IMR-90 (cell line): ENCODE measurements around the gene PIK3CG. TPM values are rescaled to one million over a fixed set of nuclear protein-coding genes. Genes with fewer than 3 reads are reported as not detected.

Experiments used
- ATAC-seq: fragments of 200-7000 bp; cut with Tn5 transposase; 2 replicates; pipeline ENCODE4 v1.9.1; 2020; ENCODE audit warnings: low read depth, mild to moderate bottlenecking, moderate library complexity
- BruUV-seq: library from RNA; stranded (reverse); fragments of 400-500 nt; replicated peaks from 2 replicates; lab custom pipeline; 2021; lab: Mats Ljungman, UMichigan
- CTCF ChIA-PET: fragments of 300-600 bp; formaldehyde crosslinking; extraction: SDS; loops from one replicate; lab custom pipeline; 2021; ENCODE audit warnings: antibody characterized with exemption; lab: Yijun Ruan, JAX
- POLR2A ChIA-PET: fragments of 300-600 bp; sonication (Branson Sonifier 250); formaldehyde crosslinking; loops from one replicate; lab custom pipeline; 2022; ENCODE audit warnings: antibody characterized with exemption; ENCODE audit not compliant: unreplicated experiment; lab: Charles Lee
- DNase-seq: peaks from one replicate; pipeline ENCODE4 v3.0.0; 2013
- H2AFZ ChIP-seq: replicated peaks from 2 replicates; pipeline ENCODE3; 2013; ENCODE audit warnings: low read length, mild to moderate bottlenecking; ENCODE audit not compliant: poor library complexity
- H2AK5ac ChIP-seq: 2 replicates; pipeline ENCODE4 v1.6.1; 2013; ENCODE audit warnings: low read depth, low read length, inconsistent platforms
- H2AK9ac ChIP-seq: replicated peaks from 2 replicates; pipeline ENCODE3; 2013; ENCODE audit warnings: mild to moderate bottlenecking, low read depth, low read length, moderate library complexity; ENCODE audit not compliant: poor library complexity
- H2BK120ac ChIP-seq: 2 replicates; pipeline ENCODE4 v1.6.1; 2013; ENCODE audit warnings: low read depth, low read length, inconsistent platforms
- H2BK15ac ChIP-seq: 3 replicates; pipeline ENCODE4 v1.6.1; 2013; ENCODE audit warnings: low read depth, low read length, inconsistent platforms
- H2BK20ac ChIP-seq: 2 replicates; pipeline ENCODE4 v1.6.1; 2013; ENCODE audit warnings: low read depth, mild to moderate bottlenecking, inconsistent platforms, low read length, moderate library complexity
- H2BK5ac ChIP-seq: 2 replicates; pipeline ENCODE4 v1.6.1; 2013; ENCODE audit warnings: mild to moderate bottlenecking, low read depth, low read length, inconsistent platforms; ENCODE audit not compliant: poor library complexity, severe bottlenecking
- H3K14ac ChIP-seq: replicated peaks from 2 replicates; pipeline ENCODE4 v1.6.1; 2013; ENCODE audit warnings: low read depth, low read length, inconsistent platforms
- H3K18ac ChIP-seq: 2 replicates; pipeline ENCODE4 v1.6.1; 2013; ENCODE audit warnings: low read depth, low read length, control low read depth
- H3K23ac ChIP-seq: 2 replicates; pipeline ENCODE4 v1.6.1; 2013; ENCODE audit warnings: low read depth, low read length, inconsistent platforms
- H3K27ac ChIP-seq: 2 replicates; pipeline ENCODE4 v1.5.1; 2013; ENCODE audit warnings: mild to moderate bottlenecking, control low read depth, low read length; ENCODE audit not compliant: insufficient read depth
- H3K27me3 ChIP-seq: 2 replicates; pipeline ENCODE4 v1.6.1; 2013; ENCODE audit warnings: low read length; ENCODE audit not compliant: control insufficient read depth, insufficient read depth
- H3K36me3 ChIP-seq: 2 replicates; pipeline ENCODE4 v1.6.1; 2013; ENCODE audit warnings: low read length, mixed read lengths; ENCODE audit not compliant: control insufficient read depth, insufficient read depth
- H3K4ac ChIP-seq: 2 replicates; pipeline ENCODE4 v1.6.1; 2013; ENCODE audit warnings: low read depth, low read length, inconsistent platforms
- H3K4me1 ChIP-seq: 2 replicates; pipeline ENCODE4 v1.6.1; 2013; ENCODE audit warnings: low read length, mixed read lengths; ENCODE audit not compliant: control insufficient read depth, insufficient read depth
- H3K4me2 ChIP-seq: 2 replicates; pipeline ENCODE4 v1.6.1; 2013; ENCODE audit warnings: low read depth, mild to moderate bottlenecking, control low read depth, low read length, moderate library complexity
- H3K4me3 ChIP-seq: 2 replicates; pipeline ENCODE4 v1.5.1; 2013; ENCODE audit warnings: low read depth, mild to moderate bottlenecking, control low read depth, low read length, moderate library complexity; ENCODE audit not compliant: insufficient read depth
- H3K56ac ChIP-seq: 2 replicates; pipeline ENCODE4 v1.6.1; 2013; ENCODE audit warnings: low read length, inconsistent platforms; ENCODE audit not compliant: insufficient read depth; ENCODE audit errors: extremely low read depth
- H3K79me1 ChIP-seq, 2 experiments: 2 replicates each; pipeline ENCODE4 v1.6.1; 2013; ENCODE audit warnings: low read length in 2 of 2, inconsistent platforms in 1 of 2, low read depth in 1 of 2
- H3K9ac ChIP-seq: 2 replicates; pipeline ENCODE4 v1.6.1; 2013; ENCODE audit warnings: low read depth, low read length, control low read depth
- H3K9me1 ChIP-seq: 2 replicates; pipeline ENCODE4 v1.6.1; 2013; ENCODE audit warnings: low read length, inconsistent platforms; ENCODE audit not compliant: insufficient read depth
- H3K9me3 ChIP-seq: 2 replicates; pipeline ENCODE4 v1.6.1; 2013; ENCODE audit warnings: low read length; ENCODE audit not compliant: control insufficient read depth, insufficient read depth
- H4K20me1 ChIP-seq: 2 replicates; pipeline ENCODE4 v1.6.1; 2013; ENCODE audit warnings: low read length, inconsistent platforms; ENCODE audit not compliant: insufficient read depth
- H4K5ac ChIP-seq: 2 replicates; pipeline ENCODE4 v1.6.1; 2013; ENCODE audit warnings: mild to moderate bottlenecking, low read depth, low read length, control low read depth
- H4K8ac ChIP-seq, 2 experiments: 2 replicates each; pipeline ENCODE4 v1.6.1; 2013; ENCODE audit warnings: low read depth in 2 of 2, low read length in 2 of 2, control low read depth in 1 of 2, inconsistent platforms in 1 of 2
- H4K91ac ChIP-seq: 2 replicates; pipeline ENCODE4 v1.6.1; 2013; ENCODE audit warnings: low read depth, low read length, inconsistent platforms; ENCODE audit not compliant: insufficient read depth
- CEBPB ChIP-seq: IDR thresholded peaks from 2 replicates; pipeline ENCODE4 v1.6.1; 2012; ENCODE audit warnings: low read depth, low read length, improper control_type of control experiment
- CHD1 ChIP-seq: IDR thresholded peaks from 2 replicates; pipeline ENCODE4 v1.6.1; 2012; ENCODE audit warnings: low read depth, low read length, improper control_type of control experiment
- FOS ChIP-seq: fragments of 150-350 bp; IDR thresholded peaks from 2 replicates; pipeline ENCODE4 v1.6.1; 2016; ENCODE audit warnings: low read depth, low read length
- MAFK ChIP-seq: IDR thresholded peaks from 2 replicates; pipeline ENCODE4 v1.6.1; 2012; ENCODE audit warnings: low read depth, low read length, improper control_type of control experiment
- MAZ ChIP-seq: IDR thresholded peaks from 2 replicates; pipeline ENCODE4 v1.6.1; 2012; ENCODE audit warnings: low read depth, mild to moderate bottlenecking, low read length, improper control_type of control experiment, moderate library complexity, borderline replicate concordance
- MXI1 ChIP-seq: IDR thresholded peaks from 2 replicates; pipeline ENCODE4 v1.6.1; 2012; ENCODE audit warnings: low read depth, mild to moderate bottlenecking, low read length, moderate library complexity, borderline replicate concordance
- NFE2L2 ChIP-seq: fragments of 150-350 bp; IDR thresholded peaks from 2 replicates; pipeline ENCODE4 v1.6.1; 2016; ENCODE audit warnings: low read depth, mild to moderate bottlenecking, low read length
- POLR2A ChIP-seq: IDR thresholded peaks from 2 replicates; pipeline ENCODE4 v1.6.1; 2012; ENCODE audit warnings: mild to moderate bottlenecking, low read depth, low read length
- RAD21 ChIP-seq: IDR thresholded peaks from 2 replicates; pipeline ENCODE4 v1.6.1; 2012; ENCODE audit warnings: low read length, improper control_type of control experiment
- RCOR1 ChIP-seq: IDR thresholded peaks from 2 replicates; pipeline ENCODE4 v1.6.1; 2012; ENCODE audit warnings: mild to moderate bottlenecking, low read length, improper control_type of control experiment; ENCODE audit not compliant: insufficient replicate concordance
- SMC3 ChIP-seq: fragments of 150-350 bp; IDR thresholded peaks from 2 replicates; pipeline ENCODE4 v1.6.1; 2016; ENCODE audit warnings: low read depth, mild to moderate bottlenecking, antibody characterized with exemption, low read length, moderate library complexity
- WGBS, 2 experiments: methylation state at CpG; one replicate each; pipeline versions ENCODE4 v1.1.5 to v1.1.7; 2013; ENCODE audit warnings: missing lambda C conversion rate in 2 of 2; ENCODE audit not compliant: insufficient read length in 1 of 2; ENCODE audit errors: extremely low coverage in 2 of 2; 5-methylcytosine and 5-hydroxymethylcytosine counted together
- dilution Hi-C: fragments of 300-500 bp; cut with HindIII; formaldehyde crosslinking; loops from one replicate; pipeline ENCODE4 v1.14.3; 2018; ENCODE audit warnings: low sequenced_read_pairs; ENCODE audit not compliant: unreplicated experiment
- in situ Hi-C: fragments of 300-500 bp; cut with MboI; formaldehyde crosslinking; loops from 3 replicates; pipeline ENCODE4 v1.14.3; 2019; ENCODE audit warnings: low sequenced_read_pairs, inconsistent platforms, mixed read lengths
- intact Hi-C: fragments of 100-400 bp; cut with micrococcal nuclease; formaldehyde crosslinking; loops from 2 replicates; pipeline ENCODE4 v1.10.0; 2022
- polyA plus RNA-seq, 3 experiments: library from polyadenylated mRNA; depleted of rRNA; stranded (reverse); fragments of >200 nt; gene quantifications; 2 replicates each; pipeline ENCODE4 v1.2.3, GENCODE V29; 2012; ENCODE audit warnings: low replicate concordance in 1 of 3
- total RNA-seq: library from RNA; depleted of rRNA; stranded (reverse); fragments of >200 nt; gene quantifications from 2 replicates; pipeline ENCODE4 v1.2.3, GENCODE V29; 2012
- TF ChIP-seq, protein P1 (sequence below): fragments of 150-350 bp; IDR thresholded peaks from 2 replicates; pipeline ENCODE4 v1.6.1; 2016; ENCODE audit warnings: low read depth, mild to moderate bottlenecking, low read length, moderate library complexity, borderline replicate concordance
- TF ChIP-seq, protein P2 (sequence below): conservative IDR thresholded peaks from 2 replicates; pipeline ENCODE4 v1.5.1; 2012; ENCODE audit warnings: mild to moderate bottlenecking, low read depth, low read length, improper control_type of control experiment
- TF ChIP-seq, protein P3 (sequence below): fragments of 150-350 bp; IDR thresholded peaks from 2 replicates; pipeline ENCODE4 v1.6.1; 2017; ENCODE audit warnings: mild to moderate bottlenecking, antibody characterized with exemption, low read length, low read depth

Gene PIK3CG
- total and polyA plus RNA-seq, 2 of the 4 experiments (the other 2 are of a cell fraction) = under 0.01 TPM; not detected in 1

DNA sequence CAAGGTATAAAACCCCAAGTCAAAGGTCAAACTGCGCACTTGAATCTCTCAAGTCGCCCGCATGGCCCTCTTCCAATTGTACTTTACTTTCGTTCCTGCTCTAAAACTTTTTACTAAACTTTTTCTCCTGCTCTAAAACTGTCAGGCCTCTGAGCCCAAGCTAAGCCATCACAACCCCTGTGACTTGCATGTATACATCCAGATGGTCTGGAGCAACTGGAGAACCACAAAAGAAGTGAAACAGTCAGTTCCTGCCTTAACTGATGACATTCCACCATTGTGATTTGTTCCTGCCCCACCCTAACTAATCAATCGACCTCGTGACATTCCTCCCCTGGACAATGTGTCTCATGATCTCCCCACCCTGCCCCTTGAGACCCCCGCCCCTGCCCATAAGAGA, 35.6 kb upstream of the PIK3CG start:
- Histone ChIP-seq H4K91ac (no peak overlapping the region), H2BK120ac (no peak overlapping the region), H2AFZ (no peak overlapping the region), H3K9me1 (no peaks in the 10 kb centered on the region), H3K4me1 (no peaks in the 10 kb centered on the region), H2AK9ac (no peak overlapping the region), H3K4me3 (no peak overlapping the region), H2AK5ac (no peak overlapping the region), H3K14ac (no peak overlapping the region), H2BK20ac (no peak overlapping the region), H4K20me1 (no peaks in the 10 kb centered on the region), H2BK15ac (no peak overlapping the region), H3K9ac (no peak overlapping the region), H3K79me1 (no peaks in the 10 kb centered on the region), H3K27ac (no peak overlapping the region), H3K18ac (no peak overlapping the region), H4K8ac (no peak overlapping the region), H3K23ac (no peak overlapping the region), H2BK5ac (no peak overlapping the region), H3K4ac (no peak overlapping the region), H3K27me3 (no peaks in the 10 kb centered on the region), H3K56ac (no peak overlapping the region), H3K4me2 (no peak overlapping the region), H3K36me3 (no peaks in the 10 kb centered on the region), H4K5ac (no peak overlapping the region), H3K9me3 (peaks cover 10% of the 10 kb centered on the region)
- ChIA-PET CTCF (no interaction called here), POLR2A (no interaction called here)
- TF ChIP-seq SMC3 (no peak), MAFK (no peak), RAD21 (no peak), MXI1 (no peak), RCOR1 (no peak), POLR2A (no peak), MAZ (no peak), FOS (no peak), CEBPB (no peak), CHD1 (no peak), NFE2L2 (no peak)
- TF ChIP-seq, protein P1, sequence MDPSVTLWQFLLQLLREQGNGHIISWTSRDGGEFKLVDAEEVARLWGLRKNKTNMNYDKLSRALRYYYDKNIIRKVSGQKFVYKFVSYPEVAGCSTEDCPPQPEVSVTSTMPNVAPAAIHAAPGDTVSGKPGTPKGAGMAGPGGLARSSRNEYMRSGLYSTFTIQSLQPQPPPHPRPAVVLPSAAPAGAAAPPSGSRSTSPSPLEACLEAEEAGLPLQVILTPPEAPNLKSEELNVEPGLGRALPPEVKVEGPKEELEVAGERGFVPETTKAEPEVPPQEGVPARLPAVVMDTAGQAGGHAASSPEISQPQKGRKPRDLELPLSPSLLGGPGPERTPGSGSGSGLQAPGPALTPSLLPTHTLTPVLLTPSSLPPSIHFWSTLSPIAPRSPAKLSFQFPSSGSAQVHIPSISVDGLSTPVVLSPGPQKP = no peak
- TF ChIP-seq, protein P2, sequence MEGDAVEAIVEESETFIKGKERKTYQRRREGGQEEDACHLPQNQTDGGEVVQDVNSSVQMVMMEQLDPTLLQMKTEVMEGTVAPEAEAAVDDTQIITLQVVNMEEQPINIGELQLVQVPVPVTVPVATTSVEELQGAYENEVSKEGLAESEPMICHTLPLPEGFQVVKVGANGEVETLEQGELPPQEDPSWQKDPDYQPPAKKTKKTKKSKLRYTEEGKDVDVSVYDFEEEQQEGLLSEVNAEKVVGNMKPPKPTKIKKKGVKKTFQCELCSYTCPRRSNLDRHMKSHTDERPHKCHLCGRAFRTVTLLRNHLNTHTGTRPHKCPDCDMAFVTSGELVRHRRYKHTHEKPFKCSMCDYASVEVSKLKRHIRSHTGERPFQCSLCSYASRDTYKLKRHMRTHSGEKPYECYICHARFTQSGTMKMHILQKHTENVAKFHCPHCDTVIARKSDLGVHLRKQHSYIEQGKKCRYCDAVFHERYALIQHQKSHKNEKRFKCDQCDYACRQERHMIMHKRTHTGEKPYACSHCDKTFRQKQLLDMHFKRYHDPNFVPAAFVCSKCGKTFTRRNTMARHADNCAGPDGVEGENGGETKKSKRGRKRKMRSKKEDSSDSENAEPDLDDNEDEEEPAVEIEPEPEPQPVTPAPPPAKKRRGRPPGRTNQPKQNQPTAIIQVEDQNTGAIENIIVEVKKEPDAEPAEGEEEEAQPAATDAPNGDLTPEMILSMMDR = no peak
- TF ChIP-seq, protein P3, sequence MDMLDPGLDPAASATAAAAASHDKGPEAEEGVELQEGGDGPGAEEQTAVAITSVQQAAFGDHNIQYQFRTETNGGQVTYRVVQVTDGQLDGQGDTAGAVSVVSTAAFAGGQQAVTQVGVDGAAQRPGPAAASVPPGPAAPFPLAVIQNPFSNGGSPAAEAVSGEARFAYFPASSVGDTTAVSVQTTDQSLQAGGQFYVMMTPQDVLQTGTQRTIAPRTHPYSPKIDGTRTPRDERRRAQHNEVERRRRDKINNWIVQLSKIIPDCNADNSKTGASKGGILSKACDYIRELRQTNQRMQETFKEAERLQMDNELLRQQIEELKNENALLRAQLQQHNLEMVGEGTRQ = no peak
- 71% methylated on average over 6 of the region's 7 CpGs; no CpG with 5 or more reads in 1 of the 2 experiments for WGBS, 2 experiments
- no peak for ATAC-seq
- no peak for DNase-seq
- intact Hi-C loops (no loop called here), dilution Hi-C loops (no loop called here), in situ Hi-C loops (no loop called here)
- BruUV-seq = no TSS peak
